Measurements from ENCODE around the gene KRCC1. TPM values are rescaled to one million over a fixed set of nuclear protein-coding genes. Genes with fewer than 3 reads are reported as not detected.
"Not testable (repeated sequence)": the region's sequence is repeated elsewhere in the genome, so short reads cannot be mapped to it uniquely, and the experiment has no call there.

Gene KRCC1
- total RNA-seq, 2 donors from 2014 or later, result 12.8 to 13.2 TPM

DNA sequence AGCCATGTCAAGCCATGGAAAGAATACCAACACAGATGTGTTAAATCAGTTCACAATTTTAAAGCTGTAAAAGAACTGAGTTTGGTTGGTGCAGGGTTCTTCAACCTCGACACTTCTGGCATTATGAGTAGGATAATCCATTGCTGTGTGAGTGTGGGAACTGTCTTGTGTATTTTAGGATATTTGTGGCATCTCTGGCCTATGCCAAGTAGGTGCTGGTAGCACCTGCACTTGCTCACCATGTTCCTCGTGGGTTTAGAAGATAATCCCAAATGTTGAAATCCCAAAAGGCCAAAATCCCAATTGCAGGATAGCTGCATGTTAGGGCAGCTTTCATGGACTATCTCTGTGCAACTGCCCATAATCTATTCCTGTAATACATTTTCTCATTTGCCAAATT, 3.8 kb downstream of the KRCC1 start:
- H3K4me3 Mint-ChIP-seq, result no peak overlapping the region
- DNase-seq (no peak), ATAC-seq (replicated peaks in 1 of 2) (no peak)
- peaks cover 60% of the 10 kb centered on the region for H3K4me1 Mint-ChIP-seq (ENCODE audit: low read depth)
- H3K9me3 Mint-ChIP-seq, result no peaks in the 10 kb centered on the region
- peaks cover 6 to 18% of the 10 kb centered on the region in 2 donors for H3K36me3 Mint-ChIP-seq (ENCODE audit: insufficient read depth in 2 of 2)
- peak overlapping the region; percentile 27 for H3K27ac Mint-ChIP-seq
- no peaks in the 10 kb centered on the region for H3K27me3 Mint-ChIP-seq (ENCODE audit: low read depth)

DNA sequence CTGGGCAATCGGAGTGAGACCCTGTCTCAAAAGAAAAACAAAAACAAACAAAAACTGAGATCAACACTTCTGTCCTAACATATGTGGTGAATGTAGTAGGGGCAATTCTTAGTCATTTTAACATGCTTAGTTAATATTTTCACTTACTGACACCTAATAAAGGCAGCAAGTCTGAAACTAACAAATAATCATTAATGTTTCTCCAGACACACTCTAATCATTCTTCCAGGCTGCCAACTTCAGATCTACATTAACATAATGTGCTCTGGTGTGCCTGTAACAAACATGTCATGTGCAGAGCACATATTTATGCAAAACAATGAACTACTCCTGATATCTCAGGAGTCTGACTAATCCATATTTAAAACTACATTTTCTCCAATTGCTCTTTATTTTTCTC, 6.0 kb downstream of the KRCC1 start:
- no peak for ATAC-seq (replicated peaks in 1 of 2)
- H3K4me3 Mint-ChIP-seq, result no peak overlapping the region
- H3K4me1 Mint-ChIP-seq (ENCODE audit: low read depth), result peaks cover 50% of the 10 kb centered on the region
- no peak for DNase-seq
- no peak overlapping the region for H3K27ac Mint-ChIP-seq
- peaks cover 2 to 11% of the 10 kb centered on the region in 2 donors for H3K36me3 Mint-ChIP-seq (ENCODE audit: insufficient read depth in 2 of 2)
- no peaks in the 10 kb centered on the region for H3K9me3 Mint-ChIP-seq
- H3K27me3 Mint-ChIP-seq (ENCODE audit: low read depth), result no peaks in the 10 kb centered on the region

GRCh38 chr2:88048541-88048940, 7.0 kb downstream of the KRCC1 start:
- peaks cover 40% of the 10 kb centered on the region for H3K4me1 Mint-ChIP-seq (ENCODE audit: low read depth)
- H3K9me3 Mint-ChIP-seq, result no peaks in the 10 kb centered on the region
- ATAC-seq (replicated peaks in 1 of 2) (no peak), DNase-seq (no peak)
- peaks cover 2 to 6% of the 10 kb centered on the region in 2 donors for H3K36me3 Mint-ChIP-seq (ENCODE audit: insufficient read depth in 2 of 2)
- H3K27ac Mint-ChIP-seq, result no peak overlapping the region
- no peak overlapping the region for H3K4me3 Mint-ChIP-seq
- H3K27me3 Mint-ChIP-seq (ENCODE audit: low read depth), result no peaks in the 10 kb centered on the region

DNA sequence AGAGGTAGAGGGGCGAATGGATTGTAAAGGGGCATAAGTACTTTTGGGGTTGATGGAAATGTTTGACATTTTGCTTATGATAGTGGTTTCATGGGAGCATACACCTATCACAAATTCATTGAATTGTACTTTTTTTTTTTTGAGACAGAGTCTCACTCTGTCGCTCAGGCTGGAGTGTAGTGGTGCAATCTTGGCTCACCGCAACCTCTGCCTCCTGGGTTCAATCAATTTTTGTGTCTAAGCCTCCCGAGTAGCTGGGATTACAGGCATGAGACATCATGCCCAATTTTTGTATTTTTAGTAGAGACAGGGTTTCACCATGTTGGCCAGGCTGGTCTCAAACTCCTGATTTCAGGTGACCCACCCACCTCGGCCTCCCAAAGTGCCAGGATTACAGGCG, 10.0 kb downstream of the KRCC1 start:
- not testable (repeated sequence) for DNase-seq; H3K27me3 Mint-ChIP-seq (ENCODE audit: low read depth); H3K9me3 Mint-ChIP-seq; H3K27ac Mint-ChIP-seq; H3K4me3 Mint-ChIP-seq; ATAC-seq (replicated peaks in 1 of 2); H3K36me3 Mint-ChIP-seq (ENCODE audit: insufficient read depth in 2 of 2)
- peaks cover 36% of the 10 kb centered on the region for H3K4me1 Mint-ChIP-seq (ENCODE audit: low read depth)

DNA sequence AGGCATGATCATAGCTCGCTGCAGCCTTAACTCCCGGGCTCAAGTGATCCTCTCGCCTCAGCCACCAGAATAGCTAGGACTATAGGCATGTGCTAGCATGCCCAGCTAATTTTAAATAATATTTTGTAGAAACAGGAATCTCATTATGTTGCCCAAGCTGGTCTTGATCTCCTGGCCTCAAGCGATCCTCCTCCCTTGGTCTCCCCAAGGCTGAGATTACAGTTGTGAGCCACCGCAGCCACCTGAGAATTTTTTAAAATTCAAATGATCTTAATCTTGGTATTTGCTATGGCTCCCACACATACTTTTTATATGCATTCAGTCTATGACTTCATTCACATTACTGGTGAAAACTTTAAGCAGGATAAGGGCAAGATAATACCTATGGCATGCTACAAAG, 13.1 kb downstream of the KRCC1 start:
- DNase-seq, result no peak
- peaks cover 0 to 2% of the 10 kb centered on the region in 2 donors for H3K9me3 Mint-ChIP-seq
- no peaks in the 10 kb centered on the region for H3K27me3 Mint-ChIP-seq (ENCODE audit: low read depth)
- H3K36me3 Mint-ChIP-seq (ENCODE audit: insufficient read depth in 2 of 2), result peaks cover 0 to 2% of the 10 kb centered on the region in 2 donors
- H3K27ac Mint-ChIP-seq, result peak overlapping the region; percentile 68
- ATAC-seq (replicated peaks in 1 of 2), result no peak
- no peak overlapping the region for H3K4me3 Mint-ChIP-seq
- H3K4me1 Mint-ChIP-seq (ENCODE audit: low read depth), result peaks cover 45% of the 10 kb centered on the region

DNA sequence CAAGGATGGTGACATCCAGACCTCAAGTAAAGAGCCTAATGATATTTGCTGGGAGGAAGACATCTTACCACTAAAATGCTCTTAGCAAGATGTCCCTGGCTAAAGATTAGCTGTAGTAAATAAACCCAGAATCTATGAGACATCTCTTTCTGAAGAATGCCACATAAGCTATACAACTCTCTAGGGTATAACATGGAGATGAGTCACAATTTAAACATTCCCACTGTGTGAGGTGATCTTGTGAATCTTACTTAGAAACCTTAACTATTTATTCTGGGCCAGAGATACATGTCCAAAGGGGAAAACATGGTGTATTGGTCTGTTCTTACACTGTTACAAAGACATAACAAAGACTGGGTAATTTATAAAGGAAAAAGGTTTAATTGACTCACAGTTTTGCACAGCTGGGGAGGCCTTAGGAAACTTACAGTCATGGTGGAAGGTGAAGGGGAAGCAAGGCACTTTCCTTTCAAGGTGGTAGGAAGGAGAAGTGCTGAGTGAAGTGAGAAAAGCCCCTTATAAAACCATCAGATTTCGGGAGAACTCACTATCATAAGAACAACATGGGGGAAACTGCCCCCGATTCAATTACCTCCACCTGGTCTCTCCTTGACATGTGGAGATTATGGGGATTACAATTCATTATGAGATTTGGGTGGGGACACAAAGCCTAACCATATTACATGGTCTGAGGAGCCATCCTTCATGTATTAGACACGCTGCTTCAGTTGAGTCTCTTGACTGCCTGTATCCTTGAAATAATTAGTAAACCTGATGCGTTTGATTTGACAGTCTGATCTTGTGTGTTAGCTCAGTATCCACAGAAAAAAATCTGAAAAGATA, 17.1 kb downstream of the KRCC1 start:
- DNase-seq, result no peak
- H3K36me3 Mint-ChIP-seq (ENCODE audit: insufficient read depth in 2 of 2), result peaks cover 6 to 11% of the 10 kb centered on the region in 2 donors
- peaks cover 0 to 2% of the 10 kb centered on the region in 2 donors for H3K9me3 Mint-ChIP-seq
- peak overlapping the region; percentile 5 to 21 for H3K4me3 Mint-ChIP-seq
- H3K27ac Mint-ChIP-seq, result peak overlapping the region; percentile 83
- ATAC-seq (replicated peaks in 1 of 2), result peak; percentile 84 to 86
- no peaks in the 10 kb centered on the region for H3K27me3 Mint-ChIP-seq (ENCODE audit: low read depth)
- peaks cover 50% of the 10 kb centered on the region for H3K4me1 Mint-ChIP-seq (ENCODE audit: low read depth)

GRCh38 chr2:88036606-88037005, 19.0 kb downstream of the KRCC1 start:
- DNase-seq, result no peak
- Mint-ChIP-seq H3K4me3 (no peak overlapping the region), H3K4me1 (ENCODE audit: low read depth) (peaks cover 36% of the 10 kb centered on the region), H3K27me3 (ENCODE audit: low read depth) (no peaks in the 10 kb centered on the region), H3K9me3 (peaks cover 0 to 2% of the 10 kb centered on the region in 2 donors), H3K36me3 (ENCODE audit: insufficient read depth in 2 of 2) (peaks cover 6 to 12% of the 10 kb centered on the region in 2 donors), H3K27ac (no peak overlapping the region)
- no peak for ATAC-seq (replicated peaks in 1 of 2)

GRCh38 chr2:88036182-88036581, 19.4 kb downstream of the KRCC1 start:
- Mint-ChIP-seq H3K4me3 (peak overlapping the region in 1 of 2 donors; percentile 10), H3K36me3 (ENCODE audit: insufficient read depth in 2 of 2) (peaks cover 6 to 12% of the 10 kb centered on the region in 2 donors), H3K27ac (peak overlapping the region; percentile 55), H3K4me1 (ENCODE audit: low read depth) (peaks cover 36% of the 10 kb centered on the region), H3K9me3 (peaks cover 0 to 2% of the 10 kb centered on the region in 2 donors), H3K27me3 (ENCODE audit: low read depth) (no peaks in the 10 kb centered on the region)
- DNase-seq, result no peak
- ATAC-seq (replicated peaks in 1 of 2), result no peak

- ATAC-seq (replicated peaks in 1 of 2) (no peak), DNase-seq (no peak)
- Mint-ChIP-seq H3K27me3 (ENCODE audit: low read depth) (no peaks in the 10 kb centered on the region), H3K4me3 (no peak overlapping the region), H3K9me3 (no peaks in the 10 kb centered on the region), H3K27ac (no peak overlapping the region), H3K36me3 (ENCODE audit: insufficient read depth in 2 of 2) (peaks cover 11 to 16% of the 10 kb centered on the region in 2 donors), H3K4me1 (ENCODE audit: low read depth) (peaks cover 23% of the 10 kb centered on the region)
Observed at GRCh38 chr2:88032070-88032702, 23.4 kb downstream of the KRCC1 start.

DNA sequence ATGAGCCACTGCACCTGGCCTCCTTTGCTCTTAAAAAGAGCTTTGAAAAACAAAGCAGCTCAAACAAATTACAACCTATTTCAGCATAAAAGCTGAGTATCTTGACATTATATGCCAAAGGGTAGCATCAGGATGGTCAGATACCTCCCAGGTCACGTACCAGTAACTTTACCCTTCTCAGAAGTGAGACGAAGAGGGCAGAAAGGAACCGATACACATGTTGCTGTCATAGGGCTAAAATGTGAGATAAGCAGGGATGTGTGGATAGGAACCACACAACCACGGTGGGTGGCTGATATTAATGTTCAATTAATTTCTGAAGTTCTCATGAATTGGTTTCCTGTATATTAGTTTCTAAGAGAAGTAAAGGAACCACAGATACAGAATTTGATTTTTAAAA, 26.7 kb downstream of the KRCC1 start:
- DNase-seq (no peak), ATAC-seq (replicated peaks in 1 of 2) (no peak)
- H3K36me3 Mint-ChIP-seq (ENCODE audit: insufficient read depth in 2 of 2), result peaks cover 5 to 9% of the 10 kb centered on the region in 2 donors
- H3K4me3 Mint-ChIP-seq, result no peak overlapping the region
- peaks cover 10% of the 10 kb centered on the region for H3K4me1 Mint-ChIP-seq (ENCODE audit: low read depth)
- peaks cover 0 to 2% of the 10 kb centered on the region in 2 donors for H3K9me3 Mint-ChIP-seq
- H3K27me3 Mint-ChIP-seq (ENCODE audit: low read depth), result no peaks in the 10 kb centered on the region
- no peak overlapping the region for H3K27ac Mint-ChIP-seq

GRCh38 chr2:88027697-88028389, 27.7 kb downstream of the KRCC1 start:
- peaks cover 5 to 7% of the 10 kb centered on the region in 2 donors for H3K36me3 Mint-ChIP-seq (ENCODE audit: insufficient read depth in 2 of 2)
- peaks cover 10% of the 10 kb centered on the region for H3K4me1 Mint-ChIP-seq (ENCODE audit: low read depth)
- ATAC-seq (replicated peaks in 1 of 2) (peak in 1 of 2 donors; percentile 56), DNase-seq (no peak)
- peaks cover 0 to 2% of the 10 kb centered on the region in 2 donors for H3K9me3 Mint-ChIP-seq
- peak overlapping the region; percentile 66 for H3K27ac Mint-ChIP-seq
- H3K27me3 Mint-ChIP-seq (ENCODE audit: low read depth), result no peaks in the 10 kb centered on the region
- peak overlapping the region; percentile 38 to 67 for H3K4me3 Mint-ChIP-seq

DNA sequence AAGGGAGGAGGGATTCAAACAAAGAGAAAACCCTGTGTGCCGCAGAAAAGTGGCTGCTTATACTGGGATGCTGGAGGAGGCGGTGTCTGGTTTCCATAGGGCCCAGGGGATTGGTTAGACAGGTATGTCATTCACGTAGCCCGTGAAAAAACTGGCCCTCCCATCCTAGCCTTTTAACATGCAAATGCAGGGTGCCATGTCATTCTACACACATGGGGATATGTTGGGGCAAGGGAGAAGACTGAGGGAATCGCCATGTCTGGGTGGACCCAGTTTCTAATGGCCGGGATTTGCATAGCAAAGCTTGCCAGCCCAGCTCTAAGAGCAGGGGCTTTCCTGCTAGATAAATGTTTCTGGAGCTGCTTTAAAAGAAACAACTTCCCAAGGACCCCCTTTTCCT, 31.1 kb downstream of the KRCC1 start:
- no peak for DNase-seq
- no peaks in the 10 kb centered on the region for H3K27me3 Mint-ChIP-seq (ENCODE audit: low read depth)

DNA sequence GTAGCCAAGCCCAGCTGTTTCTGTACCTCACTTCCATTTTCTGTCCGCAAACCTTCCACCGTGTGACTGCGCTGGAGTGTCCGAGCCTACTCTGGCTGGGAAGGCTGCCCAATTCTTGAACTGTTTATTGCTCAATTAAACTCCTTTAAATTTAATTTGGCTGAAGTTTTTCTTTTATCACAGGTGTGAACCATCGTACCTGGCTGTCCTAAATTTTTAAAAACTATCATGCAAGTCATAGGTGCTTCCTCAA, 33.0 kb downstream of the KRCC1 start:
- H3K4me1 Mint-ChIP-seq (ENCODE audit: low read depth), result peaks cover 6% of the 10 kb centered on the region
- DNase-seq (no peak), ATAC-seq (replicated peaks in 1 of 2) (no peak)
- no peaks in the 10 kb centered on the region for H3K36me3 Mint-ChIP-seq (ENCODE audit: insufficient read depth in 2 of 2)
- H3K4me3 Mint-ChIP-seq, result no peak overlapping the region
- H3K9me3 Mint-ChIP-seq, result peaks cover 0 to 2% of the 10 kb centered on the region in 2 donors
- peaks cover 3% of the 10 kb centered on the region for H3K27me3 Mint-ChIP-seq (ENCODE audit: low read depth)
- no peak overlapping the region for H3K27ac Mint-ChIP-seq

More for the DNA sequence above, 31.1 kb downstream of the KRCC1 start:
- Mint-ChIP-seq H3K36me3 (ENCODE audit: insufficient read depth in 2 of 2) (peaks cover 5 to 7% of the 10 kb centered on the region in 2 donors), H3K27ac (no peak overlapping the region), H3K9me3 (peaks cover 0 to 2% of the 10 kb centered on the region in 2 donors), H3K4me3 (no peak overlapping the region), H3K4me1 (ENCODE audit: low read depth) (peaks cover 10% of the 10 kb centered on the region)
- ATAC-seq (replicated peaks in 1 of 2), result no peak

Data from activated T-cell treated with anti-CD3 and anti-CD28 coated beads, Interleukin-2, amount 50 U/mL, for 72 hours (primary cell).